Measurements from ENCODE around the gene OBP2B. TPM values are rescaled to one million over a fixed set of nuclear protein-coding genes. Genes with fewer than 3 reads are reported as not detected.
"Not testable (repeated sequence)": the region's sequence is repeated elsewhere in the genome, so short reads cannot be mapped to it uniquely, and the experiment has no call there.

OBP2B gene
- total and polyA plus RNA-seq, 3 donors from 2014 or later, result 34.0 to 53.0 (median 35.1) TPM

DNA sequence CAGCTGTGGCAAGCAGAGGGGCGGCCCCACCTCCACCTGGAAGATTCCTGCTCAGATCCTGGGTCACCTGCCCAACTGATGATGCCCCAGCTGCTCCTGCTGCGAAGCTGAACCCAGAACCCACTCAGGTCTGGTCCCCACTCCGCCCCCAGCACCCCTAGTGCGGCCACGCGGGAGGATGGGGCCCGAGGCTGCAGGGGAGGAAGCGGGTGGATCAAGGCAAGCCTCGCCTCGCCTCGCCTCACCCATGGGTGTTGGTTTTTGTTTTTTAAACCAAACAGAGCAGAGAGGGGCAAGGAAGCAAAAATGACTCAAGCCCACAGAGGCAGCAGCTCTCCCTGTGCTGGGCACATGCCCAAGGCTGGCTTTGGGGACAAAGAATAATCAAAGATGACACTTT is 42.7 kb upstream of the OBP2B start:
- DNase-seq, result peak; percentile 6
- Histone ChIP-seq H3K36me3 (ENCODE audit: low read depth, missing control alignments) (no peaks in the 10 kb centered on the region), H3K4me3 (no peak overlapping the region), H3K27me3 (no peaks in the 10 kb centered on the region), H3K27ac (no peak overlapping the region), H3K4me1 (peaks cover 2% of the 10 kb centered on the region), H3K9me3 (no peaks in the 10 kb centered on the region)
- no peak for TF ChIP-seq POLR2A (IDR thresholded peaks at IDR 0.05)
- TF ChIP-seq, protein P1, sequence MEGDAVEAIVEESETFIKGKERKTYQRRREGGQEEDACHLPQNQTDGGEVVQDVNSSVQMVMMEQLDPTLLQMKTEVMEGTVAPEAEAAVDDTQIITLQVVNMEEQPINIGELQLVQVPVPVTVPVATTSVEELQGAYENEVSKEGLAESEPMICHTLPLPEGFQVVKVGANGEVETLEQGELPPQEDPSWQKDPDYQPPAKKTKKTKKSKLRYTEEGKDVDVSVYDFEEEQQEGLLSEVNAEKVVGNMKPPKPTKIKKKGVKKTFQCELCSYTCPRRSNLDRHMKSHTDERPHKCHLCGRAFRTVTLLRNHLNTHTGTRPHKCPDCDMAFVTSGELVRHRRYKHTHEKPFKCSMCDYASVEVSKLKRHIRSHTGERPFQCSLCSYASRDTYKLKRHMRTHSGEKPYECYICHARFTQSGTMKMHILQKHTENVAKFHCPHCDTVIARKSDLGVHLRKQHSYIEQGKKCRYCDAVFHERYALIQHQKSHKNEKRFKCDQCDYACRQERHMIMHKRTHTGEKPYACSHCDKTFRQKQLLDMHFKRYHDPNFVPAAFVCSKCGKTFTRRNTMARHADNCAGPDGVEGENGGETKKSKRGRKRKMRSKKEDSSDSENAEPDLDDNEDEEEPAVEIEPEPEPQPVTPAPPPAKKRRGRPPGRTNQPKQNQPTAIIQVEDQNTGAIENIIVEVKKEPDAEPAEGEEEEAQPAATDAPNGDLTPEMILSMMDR (IDR thresholded peaks at IDR 0.05), result no peak
- intact Hi-C loops (cut with DNase I; ENCODE audit: low total_unique reads), result no loop called here
- 89 to 92% methylated on average over 10 to 11 of the region's 11 CpGs for WGBS, 2 donors

DNA sequence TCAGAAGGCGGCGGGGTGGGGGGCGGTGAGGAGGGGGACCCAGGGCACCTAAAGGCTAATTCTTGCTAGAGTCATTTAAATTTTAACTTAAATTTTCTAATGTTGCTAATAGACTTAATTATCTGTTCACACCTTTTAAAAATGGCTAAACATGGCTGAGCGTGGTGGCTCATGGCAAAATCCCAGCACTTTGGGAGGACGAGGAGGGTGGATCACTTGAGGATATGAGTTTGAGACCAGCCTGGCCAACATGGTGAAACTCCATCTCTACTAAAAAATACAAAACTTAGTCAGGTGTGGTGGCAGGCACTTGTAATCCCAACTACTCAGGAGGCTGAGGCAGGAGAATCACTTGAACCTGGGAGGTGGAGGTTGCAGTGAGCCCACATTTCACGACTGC is 42.2 kb upstream of the OBP2B start:
- H3K36me3 ChIP-seq (ENCODE audit: low read depth, missing control alignments); H3K27me3 ChIP-seq; H3K4me1 ChIP-seq; H3K9me3 ChIP-seq; H3K27ac ChIP-seq; H3K4me3 ChIP-seq; DNase-seq; intact Hi-C loops (cut with DNase I; ENCODE audit: low total_unique reads): not testable (repeated sequence)
- 91 to 93% methylated on average over 6 of the region's 6 CpGs for WGBS, 2 donors

DNA sequence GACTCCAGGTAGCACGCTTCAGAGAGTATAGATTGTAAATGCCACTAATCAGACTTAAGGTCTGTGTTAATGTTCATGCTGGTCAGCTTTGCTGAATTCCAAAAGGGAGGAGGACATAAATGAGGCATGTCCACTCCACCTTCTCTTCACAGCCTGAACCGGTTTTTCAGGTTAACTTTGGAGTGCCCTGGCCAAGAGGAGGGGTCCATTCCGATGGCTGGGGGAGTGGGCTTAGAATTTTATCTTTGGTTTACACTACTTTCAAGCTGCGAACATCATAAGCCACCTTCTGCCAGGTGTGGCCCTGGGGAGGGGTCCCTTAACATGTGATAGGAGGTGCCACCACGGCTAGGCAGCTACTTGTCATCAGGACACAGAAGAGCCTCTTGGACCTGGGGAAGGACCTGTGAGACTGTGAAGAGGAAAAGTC is 41.7 kb upstream of the OBP2B start:
- no peak for TF ChIP-seq POLR2A (IDR thresholded peaks at IDR 0.05)
- TF ChIP-seq, protein P1 (IDR thresholded peaks at IDR 0.05), result no peak
- H3K27ac ChIP-seq, result no peak overlapping the region
- no peaks in the 10 kb centered on the region for H3K36me3 ChIP-seq (ENCODE audit: low read depth, missing control alignments)
- H3K4me1 ChIP-seq, result no peaks in the 10 kb centered on the region
- no peaks in the 10 kb centered on the region for H3K9me3 ChIP-seq
- intact Hi-C loops (cut with DNase I; ENCODE audit: low total_unique reads), result no loop called here
- 91 to 95% methylated on average over 5 of the region's 5 CpGs for WGBS, 2 donors
- H3K4me3 ChIP-seq, result no peak overlapping the region
- DNase-seq, result no peak
- H3K27me3 ChIP-seq, result no peaks in the 10 kb centered on the region

DNA sequence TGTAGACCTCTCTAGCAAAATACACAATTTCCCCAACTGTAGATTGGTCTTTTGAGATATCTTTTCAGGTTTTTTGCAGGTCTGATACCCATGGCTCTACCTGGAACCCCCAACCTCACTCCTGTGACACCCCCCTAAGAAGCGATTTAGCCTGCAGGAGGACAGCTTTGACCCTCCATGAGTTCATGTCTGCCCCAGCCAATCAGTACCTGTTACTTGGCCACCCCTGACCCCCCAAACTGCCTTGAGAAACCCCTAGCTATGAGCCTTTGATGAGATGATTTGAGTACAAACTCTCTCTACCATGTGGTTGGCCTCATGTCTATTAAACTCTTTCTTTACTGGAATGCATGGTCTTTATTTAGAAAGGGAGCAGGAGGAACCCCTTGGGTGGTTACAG is 40.3 kb upstream of the OBP2B start:
- H3K36me3 ChIP-seq (ENCODE audit: low read depth, missing control alignments), result no peaks in the 10 kb centered on the region
- 90 to 93% methylated on average over 1 of the region's 1 CpG for WGBS, 2 donors
- intact Hi-C loops (cut with DNase I; ENCODE audit: low total_unique reads), result no loop called here
- H3K27ac ChIP-seq, result no peak overlapping the region
- DNase-seq, result no peak
- TF ChIP-seq POLR2A (IDR thresholded peaks at IDR 0.05), result no peak
- TF ChIP-seq, protein P1 (IDR thresholded peaks at IDR 0.05), result no peak
- H3K4me3 ChIP-seq, result no peak overlapping the region
- no peaks in the 10 kb centered on the region for H3K27me3 ChIP-seq
- H3K9me3 ChIP-seq, result no peaks in the 10 kb centered on the region
- H3K4me1 ChIP-seq, result no peaks in the 10 kb centered on the region

DNA sequence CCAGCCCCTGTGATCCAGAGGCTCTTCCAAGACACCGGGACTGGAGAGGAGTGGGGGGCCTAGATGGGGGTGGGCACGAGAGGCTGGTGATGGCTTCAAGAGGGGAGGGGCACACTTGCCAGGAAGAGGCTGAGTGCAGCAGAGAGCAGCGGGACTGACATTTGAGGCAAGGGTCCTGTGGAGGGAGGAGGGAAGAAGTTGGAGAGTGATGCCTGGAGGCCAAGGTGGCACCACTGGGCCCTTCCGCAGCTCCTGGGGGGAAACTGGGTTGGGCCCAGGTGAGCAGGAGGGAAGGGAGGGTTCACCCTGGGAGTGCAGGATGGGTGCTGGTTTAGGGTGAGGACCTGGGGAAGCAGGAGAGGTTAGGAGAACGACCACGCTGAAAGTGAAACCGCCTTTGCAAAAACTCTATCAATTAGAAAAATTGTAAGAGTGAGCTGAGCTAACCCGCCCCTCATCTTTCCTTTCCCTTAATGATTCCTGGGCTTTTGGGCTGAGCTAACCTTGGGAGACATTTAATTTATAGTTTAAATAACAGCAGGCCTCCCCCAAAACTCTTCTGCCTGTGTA is 39.8 kb upstream of the OBP2B start:
- H3K36me3 ChIP-seq (ENCODE audit: low read depth, missing control alignments), result no peaks in the 10 kb centered on the region
- no peaks in the 10 kb centered on the region for H3K9me3 ChIP-seq
- no peaks in the 10 kb centered on the region for H3K4me1 ChIP-seq
- intact Hi-C loops (cut with DNase I; ENCODE audit: low total_unique reads), result no loop called here
- no peak for TF ChIP-seq POLR2A (IDR thresholded peaks at IDR 0.05)
- TF ChIP-seq, protein P1 (IDR thresholded peaks at IDR 0.05), result no peak
- WGBS, 2 donors, result 81 to 84% methylated on average over 8 of the region's 8 CpGs
- no peaks in the 10 kb centered on the region for H3K27me3 ChIP-seq
- no peak overlapping the region for H3K27ac ChIP-seq
- no peak overlapping the region for H3K4me3 ChIP-seq
- DNase-seq, result no peak

All from testis (tissue), 3 donors.